Common myeloid progenitor, CD34-positive (primary cell): ENCODE data around the gene GRM6.
A peak's percentile ranks its signal among the peaks of the same experiment; 100 is the strongest.

Experiments used
- CTCF ChIA-PET: fragments of 350-600 bp; sonication (Branson Sonifier 250); formaldehyde crosslinking; loops from one replicate; lab custom pipeline; 2021; ENCODE audit warnings: antibody characterized with exemption; lab: Charles Lee
- POLR2A ChIA-PET: fragments of 350-600 bp; sonication (Branson Sonifier 250); formaldehyde crosslinking; loops from one replicate; lab custom pipeline; 2021; ENCODE audit warnings: antibody characterized with exemption; lab: Charles Lee
- DNase-seq, 3 donors: peaks; one replicate each; pipeline versions ENCODE4 v3.0.0 to v3.0.0-alpha.2; 2013
- H3K27ac ChIP-seq, 2 experiments: 1 replicate in 1 of 2; 2 replicates in 1 of 2; pipeline ENCODE4 v1.7.0; 2013; ENCODE audit warnings: inconsistent platforms in 2 of 2, low read length in 2 of 2, mild to moderate bottlenecking in 2 of 2, low read depth in 1 of 2, moderate library complexity in 1 of 2; ENCODE audit not compliant: severe bottlenecking in 2 of 2, insufficient read depth in 1 of 2, poor library complexity in 1 of 2
- H3K27me3 ChIP-seq, 5 experiments: replicated peaks in 2 of 5; 1 replicate in 3 of 5; 2 replicates in 2 of 5; pipeline versions ENCODE4 v1.6.1 to v1.7.0; 2013; ENCODE audit warnings: low read length in 4 of 5, mild to moderate bottlenecking in 2 of 5, moderate library complexity in 2 of 5, inconsistent platforms in 1 of 5; ENCODE audit not compliant: insufficient read depth in 5 of 5, control insufficient read depth in 4 of 5
- H3K36me3 ChIP-seq, 4 experiments: 1 replicate in 2 of 4; 2 replicates in 2 of 4; pipeline versions ENCODE4 v1.6.1 to v1.7.0; 2013; ENCODE audit warnings: low read length in 3 of 4, control low read depth in 1 of 4, mild to moderate bottlenecking in 1 of 4; ENCODE audit not compliant: control insufficient read depth in 4 of 4, insufficient read depth in 4 of 4
- H3K4me1 ChIP-seq, 4 experiments: 1 replicate in 3 of 4; 2 replicates in 1 of 4; pipeline versions ENCODE4 v1.6.1 to v1.7.1; 2013; ENCODE audit warnings: low read length in 3 of 4, mild to moderate bottlenecking in 3 of 4, control low read depth in 1 of 4, inconsistent platforms in 1 of 4, moderate library complexity in 1 of 4; ENCODE audit not compliant: control insufficient read depth in 4 of 4, insufficient read depth in 4 of 4; ENCODE audit errors: control extremely low read depth in 1 of 4
- H3K4me3 ChIP-seq, 7 experiments: 1 replicate in 4 of 7; 2 replicates in 3 of 7; pipeline versions ENCODE4 v1.5.1 to v1.7.0; 2013; ENCODE audit warnings: mild to moderate bottlenecking in 7 of 7, low read length in 6 of 7, moderate library complexity in 6 of 7, inconsistent platforms in 2 of 7, low read depth in 2 of 7, control low read depth in 1 of 7; ENCODE audit not compliant: insufficient read depth in 4 of 7, control insufficient read depth in 1 of 7; ENCODE audit errors: extremely low read depth in 1 of 7
- H3K9me3 ChIP-seq, 5 experiments: 1 replicate in 4 of 5; 2 replicates in 1 of 5; pipeline versions ENCODE4 v1.6.1 to v1.7.1; 2013; ENCODE audit warnings: low read length in 4 of 5, mild to moderate bottlenecking in 2 of 5, inconsistent platforms in 1 of 5, low read depth in 1 of 5, moderate library complexity in 1 of 5; ENCODE audit not compliant: control insufficient read depth in 4 of 5, insufficient read depth in 2 of 5; ENCODE audit errors: control extremely low read depth in 1 of 5
- WGBS: methylation state at CpG from one replicate; pipeline ENCODE4 v1.1.5; 2013; ENCODE audit not compliant: insufficient coverage; 5-methylcytosine and 5-hydroxymethylcytosine counted together

The GRM6 gene

GRCh38 chr5:178998441-178998840, 3.3 kb upstream of the GRM6 start:
- no peak for DNase-seq
- POLR2A ChIA-PET = no interaction called here
- peaks cover 0 to 22% (median 10%) of the 10 kb centered on the region in 5 experiments for H3K9me3 ChIP-seq

DNA sequence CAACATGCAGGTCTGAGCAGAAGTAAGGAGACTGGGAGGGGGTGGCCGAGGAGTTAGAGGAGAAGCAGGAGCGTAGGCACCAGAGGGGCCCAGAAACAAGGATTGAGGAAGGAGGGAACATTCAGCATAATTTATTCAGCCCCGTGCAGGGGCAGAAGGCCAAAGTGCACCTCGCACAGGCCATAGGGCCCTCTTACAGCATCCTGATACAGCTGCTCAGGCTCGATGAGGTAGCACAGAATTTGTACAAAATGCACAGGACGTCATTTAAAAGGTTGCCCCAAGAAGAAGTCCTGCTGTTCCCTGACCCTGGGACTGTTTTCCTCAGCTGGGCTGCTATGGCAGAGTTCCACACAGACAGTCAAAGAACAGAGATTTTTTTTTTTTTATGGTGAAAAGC, 2.1 kb upstream of the GRM6 start:
- POLR2A ChIA-PET = no interaction called here
- H3K4me3 ChIP-seq = no peak overlapping the region
- H3K9me3 ChIP-seq = peaks cover 0 to 32% (median 9%) of the 10 kb centered on the region in 5 experiments
- no peak overlapping the region for H3K27ac ChIP-seq
- peaks cover 0 to 58% (median 11%) of the 10 kb centered on the region in 5 experiments for H3K27me3 ChIP-seq
- peaks cover 0 to 26% (median 12%) of the 10 kb centered on the region in 4 experiments for H3K4me1 ChIP-seq
- DNase-seq = no peak
- 85% methylated on average over 6 of the region's 6 CpGs for WGBS
- CTCF ChIA-PET = no interaction called here
- H3K36me3 ChIP-seq = no peaks in the 10 kb centered on the region

More at GRCh38 chr5:178998441-178998840, 3.3 kb upstream of the GRM6 start:
- WGBS = 96% methylated on average over 13 of the region's 13 CpGs
- no peaks in the 10 kb centered on the region for H3K36me3 ChIP-seq
- CTCF ChIA-PET = no interaction called here
- peaks cover 0 to 55% (median 9%) of the 10 kb centered on the region in 5 experiments for H3K27me3 ChIP-seq
- no peak overlapping the region for H3K4me3 ChIP-seq
- H3K27ac ChIP-seq = no peak overlapping the region
- H3K4me1 ChIP-seq = peaks cover 0 to 19% (median 9%) of the 10 kb centered on the region in 4 experiments

GRCh38 chr5:178996156-178996555, 1.0 kb upstream of the GRM6 start:
- peaks cover 0 to 32% (median 7%) of the 10 kb centered on the region in 5 experiments for H3K9me3 ChIP-seq
- CTCF ChIA-PET = no interaction called here
- peaks cover 0 to 26% (median 12%) of the 10 kb centered on the region in 4 experiments for H3K4me1 ChIP-seq
- peaks cover 0 to 58% (median 11%) of the 10 kb centered on the region in 5 experiments for H3K27me3 ChIP-seq
- H3K27ac ChIP-seq = no peak overlapping the region
- H3K36me3 ChIP-seq = no peaks in the 10 kb centered on the region
- WGBS = 82% methylated on average over 5 of the region's 11 CpGs
- no peak overlapping the region for H3K4me3 ChIP-seq
- POLR2A ChIA-PET = no interaction called here
- DNase-seq = no peak

DNA sequence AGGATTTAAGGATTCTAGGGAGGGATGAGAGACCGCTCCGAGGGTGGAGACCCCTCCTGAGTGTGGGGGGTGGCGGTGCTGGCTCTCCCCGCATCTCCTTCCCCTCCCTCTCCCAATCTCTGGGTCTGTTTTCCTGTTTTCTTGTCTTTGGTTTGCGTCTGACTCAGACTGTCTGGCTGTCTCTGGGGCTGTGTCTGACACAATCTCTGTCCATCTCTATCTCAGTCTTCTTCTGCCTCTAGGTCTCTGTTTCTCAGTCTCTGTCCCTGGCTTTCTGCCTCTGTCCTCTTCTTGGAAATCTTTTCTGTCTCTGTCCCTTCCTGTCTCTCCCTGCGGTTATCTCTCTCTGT, 196 bp upstream of the GRM6 start:
- CTCF ChIA-PET = no interaction called here
- peak overlapping the region in 3 of 7 experiments; percentile 25 to 48 (median 26) for H3K4me3 ChIP-seq
- H3K9me3 ChIP-seq = peaks cover 0 to 37% (median 9%) of the 10 kb centered on the region in 5 experiments
- H3K27ac ChIP-seq = no peak overlapping the region
- peaks cover 0 to 58% (median 11%) of the 10 kb centered on the region in 5 experiments for H3K27me3 ChIP-seq
- peaks cover 0 to 26% (median 12%) of the 10 kb centered on the region in 4 experiments for H3K4me1 ChIP-seq
- WGBS = 4% methylated on average over 4 of the region's 6 CpGs
- no peak for DNase-seq
- no peaks in the 10 kb centered on the region for H3K36me3 ChIP-seq
- POLR2A ChIA-PET = no interaction called here

GRCh38 chr5:178993955-178994579, 1.1 kb downstream of the GRM6 start:
- DNase-seq = no peak
- ChIA-PET POLR2A (no interaction called here), CTCF (no interaction called here)
- Histone ChIP-seq H3K9me3 (peaks cover 0 to 45% (median 18%) of the 10 kb centered on the region in 5 experiments), H3K4me3 (peak overlapping the region in 4 of 7 experiments; percentile 2 to 55 (median 39)), H3K27me3 (peaks cover 0 to 57% (median 11%) of the 10 kb centered on the region in 5 experiments), H3K4me1 (peaks cover 0 to 26% (median 12%) of the 10 kb centered on the region in 4 experiments), H3K27ac (no peak overlapping the region), H3K36me3 (no peaks in the 10 kb centered on the region)
- 34% methylated on average over 39 of the region's 53 CpGs for WGBS

DNA sequence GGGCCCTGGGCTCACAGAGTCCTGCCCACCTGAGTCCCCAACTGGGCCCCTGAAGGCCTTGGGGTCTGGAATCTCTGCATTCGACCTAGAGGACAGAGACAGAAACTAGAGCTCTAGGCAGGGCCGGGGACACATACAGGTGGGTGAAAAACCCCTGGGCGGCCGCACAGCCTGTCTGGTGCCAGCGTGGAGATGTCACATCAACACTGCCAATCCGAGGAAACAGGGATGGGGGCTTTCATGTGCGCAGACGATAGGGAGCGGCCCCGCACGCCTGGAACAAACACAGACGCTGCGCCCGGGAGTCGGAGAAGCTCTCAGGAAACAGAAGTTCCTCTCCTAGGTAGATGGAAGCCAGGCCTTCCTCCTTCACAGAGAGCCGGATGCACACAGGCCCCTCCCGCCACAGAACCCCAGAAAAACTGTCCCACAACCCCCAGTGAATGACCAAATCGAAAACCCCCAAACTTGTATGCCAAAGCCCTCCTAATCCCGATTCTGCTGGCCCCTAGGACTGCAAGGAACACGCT, 1.8 kb downstream of the GRM6 start:
- Histone ChIP-seq H3K9me3 (peaks cover 0 to 48% (median 23%) of the 10 kb centered on the region in 5 experiments), H3K4me3 (peak overlapping the region in 1 of 7 experiments; percentile 20), H3K27me3 (peaks cover 0 to 50% (median 11%) of the 10 kb centered on the region in 5 experiments), H3K4me1 (peaks cover 0 to 26% (median 12%) of the 10 kb centered on the region in 4 experiments), H3K27ac (no peak overlapping the region), H3K36me3 (no peaks in the 10 kb centered on the region)
- ChIA-PET CTCF (no interaction called here), POLR2A (no interaction called here)
- WGBS = 13% methylated on average over 18 of the region's 20 CpGs
- DNase-seq = peak in 2 of 3 donors; percentile 33

DNA sequence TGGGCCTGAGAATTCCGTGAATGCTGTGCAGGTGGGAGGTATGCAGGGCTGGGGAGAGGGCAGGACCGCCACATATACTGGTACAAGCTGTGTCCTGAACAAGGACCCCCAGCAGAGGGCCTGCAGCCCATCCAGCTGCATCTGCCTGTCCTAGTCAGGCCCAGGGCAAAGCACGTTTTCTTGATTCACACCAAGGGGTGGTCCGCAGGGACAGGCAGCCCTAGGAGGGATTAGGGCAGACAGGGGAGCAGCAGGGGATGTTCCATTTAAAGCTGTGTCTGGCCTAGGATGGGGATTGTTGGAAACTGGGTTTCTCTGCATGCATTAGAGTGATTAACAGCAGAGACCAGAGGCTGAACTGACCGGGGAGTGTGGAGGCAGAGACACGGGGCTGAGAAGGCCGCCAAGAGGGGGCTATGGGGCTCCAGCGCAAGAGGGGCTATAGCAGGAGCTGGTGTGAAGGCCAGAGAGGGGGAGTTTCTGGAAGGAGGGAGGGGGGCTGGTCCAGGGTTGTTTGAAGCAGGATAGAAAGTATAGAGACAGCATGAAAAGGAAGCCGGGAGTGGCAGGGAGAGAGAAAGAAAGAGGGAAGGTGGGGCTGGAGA, 2.7 kb downstream of the GRM6 start:
- ChIA-PET POLR2A (no interaction called here), CTCF (no interaction called here)
- WGBS = 82% methylated on average over 9 of the region's 9 CpGs
- Histone ChIP-seq H3K27me3 (peaks cover 0 to 45% (median 11%) of the 10 kb centered on the region in 5 experiments), H3K36me3 (no peaks in the 10 kb centered on the region), H3K4me1 (peaks cover 0 to 26% (median 12%) of the 10 kb centered on the region in 4 experiments), H3K4me3 (no peak overlapping the region), H3K9me3 (peaks cover 0 to 49% (median 25%) of the 10 kb centered on the region in 5 experiments), H3K27ac (no peak overlapping the region)
- DNase-seq = no peak
